Right hindlimb (tissue), 1 donor: ENCODE results near the gene SLC15A1.
"Not testable (repeated sequence)": the region's sequence is repeated elsewhere in the genome, so short reads cannot be mapped to it uniquely, and the experiment has no call there.

Source experiments
- DNase-seq: peaks from one replicate; pipeline ENCODE4 v3.0.0-alpha.2; 2018

Gene SLC15A1

GRCh38 chr13:98780451-98780850, 28.0 kb upstream of the SLC15A1 start:
- DNase-seq: peak; percentile 3

GRCh38 chr13:98779695-98780094, 27.2 kb upstream of the SLC15A1 start:
- no peak for DNase-seq

GRCh38 chr13:98778749-98779148, 26.3 kb upstream of the SLC15A1 start:
- DNase-seq: no peak

DNA sequence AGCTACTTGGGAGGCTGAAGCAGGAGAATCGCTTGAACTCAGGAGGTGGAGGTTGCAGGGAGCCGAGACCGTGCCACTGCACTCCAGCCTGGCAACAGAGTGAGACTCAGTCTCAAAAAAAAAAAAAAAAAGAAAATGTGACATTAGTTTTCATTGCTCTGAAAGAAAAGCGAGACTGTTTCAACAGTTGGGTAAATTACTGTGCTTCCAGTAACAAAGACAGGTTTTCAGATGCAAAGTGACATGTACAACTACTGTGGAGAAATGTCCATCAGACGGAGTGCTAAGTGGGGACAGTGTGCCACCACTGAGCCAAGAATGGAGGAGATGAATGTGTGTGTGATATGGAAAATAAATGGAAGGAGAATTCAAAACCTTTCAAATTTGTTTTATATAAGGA, 24.2 kb upstream of the SLC15A1 start:
- no peak for DNase-seq

GRCh38 chr13:98775844-98776598, 23.5 kb upstream of the SLC15A1 start:
- no peak for DNase-seq

DNA sequence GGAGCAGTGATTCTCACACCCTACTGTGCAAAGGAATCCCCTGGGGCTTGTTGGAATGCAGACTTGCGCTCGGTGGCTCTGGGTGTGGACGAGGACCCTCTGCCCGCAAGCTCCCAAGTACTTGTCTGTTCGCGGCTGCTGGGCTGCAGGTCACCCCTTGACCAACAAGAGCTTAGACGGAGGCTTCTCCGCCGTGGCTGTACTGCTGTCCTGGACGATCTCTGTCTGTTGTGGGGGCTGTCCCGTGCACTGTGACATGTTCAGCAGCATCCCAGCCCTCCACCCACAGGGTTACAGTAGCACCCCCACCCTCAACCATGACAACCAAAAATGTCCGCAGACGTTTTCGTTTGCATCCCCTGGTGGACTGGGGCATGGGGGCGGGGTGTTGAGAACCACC, 22.9 kb upstream of the SLC15A1 start:
- DNase-seq: no peak

DNA sequence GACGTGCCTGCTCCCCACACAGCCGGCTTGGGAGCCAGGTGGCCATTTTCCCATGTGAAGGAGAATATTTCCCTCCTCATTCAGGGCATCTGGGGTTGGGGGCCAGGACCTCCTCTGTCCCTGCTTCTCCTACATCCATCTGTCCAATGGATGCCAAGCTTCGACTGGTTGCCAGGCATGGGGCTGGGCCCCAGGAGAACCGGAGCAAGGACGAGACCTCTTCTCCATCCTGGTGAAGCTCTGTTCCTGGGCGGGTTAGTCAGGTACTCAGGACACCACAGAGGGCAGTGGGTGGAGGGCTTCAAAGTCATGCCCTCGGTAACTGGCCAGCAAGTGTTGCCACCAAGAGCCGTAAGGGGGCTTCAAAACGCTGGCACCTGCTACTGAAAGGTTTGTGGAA, 22.3 kb upstream of the SLC15A1 start:
- no peak for DNase-seq

- no peak for DNase-seq
Observed at GRCh38 chr13:98773921-98774320, 21.4 kb upstream of the SLC15A1 start.

DNA sequence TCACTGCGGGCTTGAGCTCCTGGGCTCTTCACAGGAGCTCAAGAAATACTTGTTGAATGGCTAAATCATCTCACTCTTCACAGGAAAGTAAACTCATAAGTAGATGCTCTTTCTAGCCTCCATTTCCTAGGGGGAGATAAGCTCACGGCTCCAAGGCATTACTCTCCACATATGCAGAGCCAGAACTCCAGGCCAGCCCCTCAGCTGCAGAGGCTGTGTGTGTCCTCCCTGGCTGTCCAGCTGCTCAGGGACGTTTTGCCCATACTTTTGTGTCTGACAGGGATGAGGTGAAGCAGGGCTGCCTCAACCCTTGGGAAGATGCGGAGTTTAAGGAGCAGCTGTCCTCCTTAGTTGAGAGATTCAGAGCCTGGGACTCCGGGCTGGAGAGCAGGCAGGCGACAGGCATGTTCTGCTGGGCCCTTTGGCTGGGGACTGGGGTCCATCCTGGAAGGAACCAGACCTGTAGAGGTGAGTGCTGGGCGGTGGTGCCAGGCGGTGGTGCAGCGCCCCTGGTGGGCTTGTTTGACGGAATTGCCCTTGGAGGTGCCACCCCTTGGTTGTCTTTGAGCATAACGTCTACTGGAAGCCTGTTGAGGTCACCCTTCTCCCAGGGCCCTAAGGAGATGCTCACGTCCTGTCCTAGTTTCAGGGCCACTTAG, 20.5 kb upstream of the SLC15A1 start:
- DNase-seq: peak; percentile 53

- DNase-seq: no peak
Observed at GRCh38 chr13:98771838-98772611, 19.6 kb upstream of the SLC15A1 start.

DNA sequence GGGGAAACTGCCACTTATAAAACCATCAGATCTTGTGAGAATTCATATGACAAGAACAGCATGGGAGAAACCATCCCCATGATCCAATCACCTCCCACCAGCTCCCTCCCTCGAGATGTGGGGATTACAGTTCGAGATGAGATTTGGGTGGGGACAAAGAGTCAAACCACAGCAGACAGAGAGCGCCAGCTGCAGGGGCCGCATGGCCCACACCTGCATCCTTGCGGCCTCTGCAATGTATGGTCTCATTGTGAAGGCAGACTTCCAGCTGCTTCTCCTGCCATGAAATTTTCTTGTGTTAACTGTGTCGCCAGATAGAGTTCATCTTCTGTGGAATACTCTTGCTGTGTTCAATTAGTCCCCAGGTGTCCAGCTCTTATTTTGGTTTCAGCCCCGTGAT, 17.3 kb upstream of the SLC15A1 start:
- no peak for DNase-seq

DNA sequence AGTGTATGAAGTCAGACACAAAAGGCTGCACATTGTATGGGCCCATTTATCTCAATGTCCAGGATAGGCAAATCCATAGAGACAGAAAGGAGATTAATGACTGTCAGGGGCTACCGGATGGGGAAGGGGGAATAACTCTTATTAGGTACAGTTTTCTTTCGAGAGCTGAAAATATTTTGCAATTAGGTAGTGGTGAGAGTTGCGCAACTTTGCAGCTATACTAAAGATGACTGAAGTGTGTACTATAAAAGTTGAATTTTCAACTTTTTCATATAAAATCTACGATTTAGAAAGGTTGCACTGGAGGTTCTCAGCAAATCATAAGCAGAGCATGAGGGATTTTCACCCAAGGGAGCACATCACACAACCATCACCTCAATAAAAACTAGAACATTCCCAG, 16.1 kb upstream of the SLC15A1 start:
- no peak for DNase-seq

GRCh38 chr13:98766697-98767096, 14.2 kb upstream of the SLC15A1 start:
- DNase-seq: no peak

- no peak for DNase-seq
Observed at GRCh38 chr13:98765996-98766519, 13.6 kb upstream of the SLC15A1 start.

DNA sequence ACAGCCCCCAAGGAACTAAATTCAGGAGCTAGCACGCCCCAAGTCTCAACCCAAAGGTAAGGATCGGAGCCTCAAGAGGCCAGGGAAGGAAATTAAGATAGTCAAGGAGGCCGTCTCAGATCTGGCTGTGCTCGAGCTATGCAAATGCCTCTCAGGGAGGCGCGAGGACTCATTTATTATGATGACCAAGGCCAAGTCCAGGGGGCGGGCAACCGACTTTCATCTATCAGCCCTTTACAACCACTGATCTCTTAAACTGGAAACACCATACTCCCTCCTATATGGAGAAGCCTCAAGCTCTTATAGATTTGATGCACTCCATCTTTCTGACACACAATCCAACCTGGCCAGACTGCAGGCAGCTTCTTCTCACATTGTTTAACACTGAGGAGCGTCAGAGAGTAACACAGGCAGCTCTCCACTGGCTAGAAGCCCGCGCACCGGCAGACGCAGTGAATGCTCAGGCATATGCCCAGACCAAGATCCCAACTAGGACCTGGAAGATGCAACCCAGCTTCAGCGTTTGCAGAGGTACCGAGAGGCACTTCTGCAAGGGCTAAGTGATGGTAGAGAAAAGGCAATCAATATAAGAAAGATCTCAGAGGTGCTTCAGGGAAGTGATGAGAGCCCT, 9.6 kb upstream of the SLC15A1 start:
- no peak for DNase-seq

GRCh38 chr13:98761126-98761985, 8.9 kb upstream of the SLC15A1 start:
- no peak for DNase-seq

- no peak for DNase-seq
Observed at GRCh38 chr13:98755729-98756128, 3.3 kb upstream of the SLC15A1 start.

GRCh38 chr13:98755116-98755515, 2.6 kb upstream of the SLC15A1 start:
- DNase-seq: no peak

DNA sequence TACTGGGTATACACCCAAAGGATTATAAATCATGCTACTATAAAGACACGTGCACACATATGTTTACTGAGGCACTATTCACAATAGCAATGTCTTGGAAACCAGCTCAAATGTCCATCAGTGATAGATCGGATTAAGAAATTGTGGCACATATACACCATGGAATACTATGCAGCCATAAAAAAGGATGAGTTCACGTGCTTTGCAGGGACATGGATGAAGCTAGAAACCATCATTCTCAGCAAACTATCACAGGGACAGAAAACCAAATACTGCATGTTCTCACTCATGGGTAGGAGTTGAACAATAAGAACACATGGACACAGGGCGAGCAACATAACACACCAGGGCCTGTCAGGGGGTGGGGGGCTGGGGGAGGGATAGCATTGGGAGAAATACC, 2.0 kb upstream of the SLC15A1 start:
- DNase-seq: not testable (repeated sequence)

GRCh38 chr13:98751861-98752466, 508 bp downstream of the SLC15A1 start:
- no peak for DNase-seq

DNA sequence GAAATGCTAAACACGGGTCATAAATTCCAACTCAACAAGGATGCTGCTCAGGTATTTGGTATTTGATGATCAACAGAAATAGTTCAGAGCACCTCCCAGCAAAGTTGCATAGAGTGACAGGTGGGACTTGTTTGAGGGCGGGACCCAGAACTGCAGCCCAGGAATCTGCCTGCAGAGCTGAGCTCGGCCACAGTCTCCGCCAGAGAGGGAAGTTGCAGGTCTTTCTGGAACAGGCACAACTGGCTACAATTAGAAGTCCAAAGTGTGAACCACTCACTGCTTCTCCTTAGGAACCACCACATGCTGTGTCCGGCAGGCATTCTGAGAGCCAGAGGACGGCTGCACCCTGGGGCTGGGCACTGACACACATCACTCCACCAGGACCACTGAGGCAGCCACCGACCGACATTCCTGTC, 1.1 kb downstream of the SLC15A1 start:
- DNase-seq: no peak

DNA sequence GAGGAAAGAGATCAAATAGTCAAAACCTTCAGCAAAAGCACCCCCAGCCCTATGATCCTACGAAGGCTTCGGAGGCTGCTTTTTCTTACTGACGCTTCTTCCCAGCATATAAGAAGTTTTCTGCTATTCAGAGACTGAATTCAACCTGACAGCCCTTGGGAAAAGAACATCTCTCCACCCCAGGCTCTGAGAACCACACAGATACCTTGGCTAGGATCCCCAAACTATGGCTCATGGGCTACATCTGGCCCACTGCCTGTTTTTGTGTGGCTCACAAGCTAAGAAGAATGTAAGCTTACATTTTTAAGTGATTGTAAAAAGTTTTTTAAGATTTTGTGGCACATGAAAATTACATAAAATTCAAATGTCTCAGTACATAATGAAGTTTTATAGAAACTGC, 3.0 kb downstream of the SLC15A1 start:
- no peak for DNase-seq
